Dendritic cell treated with granulocyte-macrophage colony-stimulating factor and Interleukin-4, amounts not matched to agents 40 ng/mL and 50 ng/mL, for 4 days (primary cell): ENCODE measurements around the gene DPM3.
"Not testable (repeated sequence)": the region's sequence is repeated elsewhere in the genome, so short reads cannot be mapped to it uniquely, and the experiment has no call there.

Experiments used
- H3K27ac Mint-ChIP-seq: one replicate; pipeline ENCODE4 v1.8.0; 2022; ENCODE audit warnings: mild to moderate bottlenecking, mixed read lengths
- H3K27me3 Mint-ChIP-seq: one replicate; pipeline ENCODE4 v1.8.0; 2022; ENCODE audit warnings: mild to moderate bottlenecking, mixed read lengths
- H3K36me3 Mint-ChIP-seq: one replicate; pipeline ENCODE4 v1.8.0; 2022; ENCODE audit warnings: low read depth, mixed read lengths
- H3K4me1 Mint-ChIP-seq: one replicate; pipeline ENCODE4 v1.8.0; 2022; ENCODE audit warnings: low read depth, mixed read lengths
- H3K4me3 Mint-ChIP-seq: one replicate; pipeline ENCODE4 v1.8.0; 2022; ENCODE audit warnings: mild to moderate bottlenecking, moderate library complexity, mixed read lengths
- H3K9me3 Mint-ChIP-seq: one replicate; pipeline ENCODE4 v1.8.0; 2022; ENCODE audit warnings: mixed read lengths
- intact Hi-C: fragments of 100-400 bp; cut with micrococcal nuclease; formaldehyde crosslinking; loops from one replicate; pipeline ENCODE4 v1.15.0; 2022

DPM3 gene

GRCh38 chr1:155171836-155172731 is 31.8 kb upstream of the DPM3 start:
- H3K36me3 Mint-ChIP-seq, result peaks cover 46% of the 10 kb centered on the region
- no peaks in the 10 kb centered on the region for H3K9me3 Mint-ChIP-seq
- peak overlapping the region; percentile 96 for H3K4me3 Mint-ChIP-seq
- H3K4me1 Mint-ChIP-seq, result peaks cover 57% of the 10 kb centered on the region
- H3K27me3 Mint-ChIP-seq, result peaks cover 28% of the 10 kb centered on the region
- H3K27ac Mint-ChIP-seq, result peak overlapping the region; percentile 97
- intact Hi-C loops, result no loop called here

DNA sequence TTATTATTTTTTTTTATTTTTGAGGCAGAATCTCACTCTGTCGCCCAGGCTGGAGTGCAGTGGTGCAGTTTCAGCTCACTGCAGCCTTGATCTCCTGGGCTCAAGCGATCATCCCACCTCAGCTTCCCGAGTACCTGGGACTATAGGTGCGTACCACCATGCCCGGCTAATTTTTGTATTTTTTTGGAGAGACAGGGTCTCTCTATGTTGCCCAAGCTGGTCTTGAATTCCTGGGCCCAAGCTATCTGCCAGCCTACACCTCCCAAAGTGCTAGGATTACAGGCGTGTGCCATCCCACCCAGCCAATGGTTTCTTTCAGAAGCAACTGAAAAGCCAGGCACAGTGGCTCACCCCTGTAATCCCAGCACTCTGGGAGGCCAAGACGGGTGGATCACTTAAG is 30.5 kb upstream of the DPM3 start:
- Mint-ChIP-seq H3K27me3 (peaks cover 41% of the 10 kb centered on the region), H3K4me1 (peaks cover 55% of the 10 kb centered on the region), H3K9me3 (no peaks in the 10 kb centered on the region), H3K36me3 (peaks cover 46% of the 10 kb centered on the region), H3K4me3 (no peak overlapping the region), H3K27ac (no peak overlapping the region)
- intact Hi-C loops, result no loop called here

DNA sequence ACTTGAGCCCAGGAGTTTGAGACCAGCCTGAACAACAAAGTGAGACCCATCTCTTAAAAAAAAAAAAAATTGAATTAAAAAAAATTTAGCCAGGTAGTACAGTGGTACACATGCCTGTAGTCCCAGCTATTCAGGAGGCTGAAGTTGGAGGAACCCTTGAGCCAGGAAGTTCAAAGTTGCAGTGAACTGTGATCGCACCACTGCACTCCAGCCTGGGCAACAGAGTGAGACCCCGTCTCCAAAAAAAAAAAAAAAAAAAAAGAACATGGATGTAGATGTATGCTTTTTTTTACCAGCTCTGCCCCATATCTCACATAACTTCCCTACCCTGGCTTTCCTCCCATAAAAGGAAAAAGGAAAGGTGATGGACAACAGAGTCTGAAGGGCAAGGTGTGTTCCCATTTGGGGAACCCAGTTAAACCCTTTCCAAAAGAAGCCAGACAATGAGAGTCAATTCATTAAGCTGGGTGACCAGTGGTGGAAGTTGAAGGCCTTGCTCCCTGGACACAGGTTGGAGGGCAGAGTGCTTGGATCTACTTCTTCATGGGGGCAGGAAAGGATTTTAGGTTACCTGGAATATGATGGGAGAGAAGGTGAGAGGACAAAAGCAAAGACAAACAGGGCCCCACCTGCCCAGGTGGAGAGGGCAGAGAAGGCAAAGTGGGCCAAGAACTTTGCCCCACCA is 29.9 kb upstream of the DPM3 start:
- Mint-ChIP-seq H3K9me3 (no peaks in the 10 kb centered on the region), H3K27ac (no peak overlapping the region), H3K4me1 (peaks cover 49% of the 10 kb centered on the region), H3K4me3 (no peak overlapping the region), H3K36me3 (peaks cover 46% of the 10 kb centered on the region), H3K27me3 (peaks cover 40% of the 10 kb centered on the region)
- intact Hi-C loops, result no loop called here

DNA sequence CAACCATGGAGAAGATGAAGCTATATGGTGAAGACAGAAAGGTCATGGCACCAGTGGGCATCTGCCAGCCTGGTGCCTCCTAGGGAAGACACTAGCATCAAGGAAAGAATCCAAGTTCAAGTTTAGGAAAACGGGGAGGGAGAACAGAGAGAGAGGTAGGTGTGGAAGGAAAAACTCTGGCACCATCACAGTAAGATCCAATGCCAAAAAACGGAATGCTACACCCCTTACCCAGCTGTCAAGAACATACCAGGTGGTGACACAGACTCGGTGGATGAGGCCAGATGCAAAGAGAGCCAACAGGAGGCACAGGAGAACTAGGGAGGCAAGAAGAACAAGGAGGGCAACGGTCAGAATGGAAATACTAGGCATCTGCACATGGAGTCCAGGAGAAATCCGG is 29.2 kb upstream of the DPM3 start:
- Mint-ChIP-seq H3K9me3 (no peaks in the 10 kb centered on the region), H3K27ac (no peak overlapping the region), H3K36me3 (peaks cover 46% of the 10 kb centered on the region), H3K27me3 (peaks cover 34% of the 10 kb centered on the region), H3K4me1 (peaks cover 42% of the 10 kb centered on the region), H3K4me3 (no peak overlapping the region)
- intact Hi-C loops, result loop anchor here (5.0 kb wide), 1 partner anchor 42 kb away; the partner anchor contains the start of gene EFNA1

DNA sequence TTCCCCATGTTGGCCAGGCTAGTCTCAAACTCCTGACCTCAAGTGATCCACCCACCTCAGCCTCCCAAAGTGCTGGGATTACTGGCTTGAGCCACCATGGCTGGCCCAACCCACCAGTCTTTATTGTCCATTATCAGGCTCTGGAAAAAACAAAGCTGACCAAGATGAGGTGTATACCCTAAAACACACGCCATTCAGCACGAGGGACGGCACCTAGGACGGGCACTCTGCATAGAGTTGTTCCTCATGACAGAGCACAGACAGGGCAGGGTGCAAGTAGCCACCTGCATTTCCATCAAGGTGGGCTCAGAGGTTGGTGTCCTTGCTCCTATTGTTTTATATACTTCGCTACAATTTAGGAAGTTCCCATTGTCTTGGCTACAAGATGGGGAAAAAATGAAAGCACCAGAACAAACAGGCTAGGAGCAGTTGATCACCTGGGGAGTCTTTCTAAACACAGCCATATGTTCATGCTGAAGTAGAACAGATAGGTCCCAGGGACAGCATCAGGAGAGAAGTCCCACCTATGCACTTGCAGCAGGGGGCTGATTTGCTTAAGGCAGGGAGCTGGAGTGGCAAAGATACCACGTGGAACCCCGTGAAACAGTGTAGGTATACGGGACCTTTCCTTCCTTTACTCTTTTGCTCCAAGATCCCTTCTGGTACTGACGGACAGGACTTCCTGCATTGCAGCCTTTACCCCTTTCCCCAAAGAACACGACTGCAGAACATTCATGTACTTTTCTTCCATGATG is 28.3 kb upstream of the DPM3 start:
- intact Hi-C loops, result loop anchor here (5.0 kb wide), 1 partner anchor 41 kb away; the partner anchor contains the start of gene EFNA1
- Mint-ChIP-seq H3K4me3 (no peak overlapping the region), H3K27me3 (peaks cover 30% of the 10 kb centered on the region), H3K4me1 (peaks cover 33% of the 10 kb centered on the region), H3K9me3 (no peaks in the 10 kb centered on the region), H3K36me3 (peaks cover 46% of the 10 kb centered on the region), H3K27ac (no peak overlapping the region)

GRCh38 chr1:155168105-155168445 is 27.7 kb upstream of the DPM3 start:
- not testable (repeated sequence) for H3K4me3 Mint-ChIP-seq, H3K27ac Mint-ChIP-seq, H3K9me3 Mint-ChIP-seq
- intact Hi-C loops, result loop anchor here (5.0 kb wide), 1 partner anchor 41 kb away; the partner anchor contains the start of gene EFNA1
- peaks cover 43% of the 10 kb centered on the region for H3K36me3 Mint-ChIP-seq
- H3K4me1 Mint-ChIP-seq, result peaks cover 27% of the 10 kb centered on the region
- H3K27me3 Mint-ChIP-seq, result peaks cover 26% of the 10 kb centered on the region

DNA sequence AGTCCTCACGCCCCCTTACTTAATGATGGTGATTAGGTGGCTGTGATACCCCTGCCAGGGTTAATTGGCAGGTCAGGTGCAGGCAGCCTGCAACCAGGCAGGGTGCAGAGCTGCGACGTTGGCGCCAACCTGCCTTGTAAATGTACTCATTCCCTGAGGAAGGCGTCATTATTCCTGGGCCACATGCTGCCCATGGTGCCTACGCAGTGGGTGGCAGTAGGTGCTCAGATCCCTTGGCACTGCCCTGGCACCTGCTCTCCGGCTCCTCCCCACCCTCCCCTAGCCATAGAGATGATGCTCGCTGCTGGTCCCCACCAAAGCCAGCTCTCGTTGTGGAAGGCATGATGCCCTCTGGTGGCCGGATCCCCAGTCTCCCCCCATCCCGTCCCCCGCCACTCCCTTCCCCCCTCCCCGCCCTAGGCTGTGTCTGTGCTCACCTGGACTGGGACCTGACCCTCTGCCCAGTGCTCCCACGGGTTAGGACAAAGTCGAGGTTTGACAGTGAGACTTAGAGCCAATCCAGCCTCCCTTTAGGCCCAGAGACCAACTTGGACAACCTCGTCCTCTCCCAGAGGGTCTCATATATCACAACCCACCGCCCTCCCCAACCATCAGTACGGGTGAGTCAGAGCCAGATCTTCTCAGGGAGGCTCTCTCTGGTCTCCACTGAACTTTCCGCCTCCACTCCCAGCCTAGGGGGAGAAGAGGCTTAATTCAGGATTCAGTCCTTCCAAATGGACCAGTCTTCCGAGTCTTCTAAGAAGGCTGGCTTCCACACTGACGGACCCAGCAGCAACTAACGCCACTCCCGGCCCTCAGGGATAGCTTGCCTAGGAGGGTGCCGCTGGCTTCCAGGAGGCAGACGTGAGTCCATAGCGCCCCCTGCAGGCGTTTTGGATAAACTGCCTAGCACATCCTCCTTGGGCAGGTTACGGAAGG is 27.1 kb upstream of the DPM3 start:
- H3K9me3 Mint-ChIP-seq, result no peaks in the 10 kb centered on the region
- H3K27me3 Mint-ChIP-seq, result peaks cover 26% of the 10 kb centered on the region
- peak overlapping the region; percentile 26 for H3K27ac Mint-ChIP-seq

DNA sequence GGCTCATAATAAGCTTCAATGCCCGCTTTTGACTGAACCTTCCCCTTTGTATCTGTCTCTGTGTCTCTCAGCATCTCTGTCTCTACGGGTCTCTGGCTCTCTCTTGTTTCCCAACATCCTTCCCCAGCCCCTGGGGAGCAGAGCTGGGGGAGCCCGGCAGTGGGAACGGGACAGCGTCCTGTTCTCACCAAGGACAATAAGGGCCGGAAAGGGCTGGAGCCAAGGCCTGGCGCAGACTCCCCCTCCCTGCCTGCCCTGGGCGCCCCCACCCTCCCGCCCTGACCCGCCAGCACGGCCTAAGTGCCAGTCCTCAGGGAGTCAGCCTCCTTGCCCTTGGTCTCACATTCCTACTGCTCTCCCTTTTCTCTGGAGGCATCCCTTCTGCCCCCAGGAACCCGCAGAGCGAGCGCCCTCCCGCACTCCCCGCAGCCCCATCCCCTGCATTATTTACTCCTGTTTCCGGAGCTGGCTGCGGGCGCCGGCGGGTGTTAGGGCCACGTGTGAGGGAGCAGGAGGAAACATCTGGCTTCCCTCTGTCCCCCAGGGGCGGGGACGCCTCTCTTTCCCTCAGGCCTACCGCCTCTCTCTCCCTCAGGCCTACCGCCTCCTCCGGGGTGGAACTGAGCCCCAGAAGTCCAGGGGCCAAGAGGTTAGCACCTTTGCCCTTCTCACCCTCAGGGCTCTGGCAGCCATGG is 26.3 kb upstream of the DPM3 start:
- intact Hi-C loops, result loop anchor here (1.0 to 5.0 kb wide), 2 partner anchors 39 to 75 kb away; partner anchors contain the start of gene EFNA1
- H3K27me3 Mint-ChIP-seq, result peaks cover 26% of the 10 kb centered on the region
- peaks cover 32% of the 10 kb centered on the region for H3K36me3 Mint-ChIP-seq
- H3K9me3 Mint-ChIP-seq, result no peaks in the 10 kb centered on the region
- peaks cover 19% of the 10 kb centered on the region for H3K4me1 Mint-ChIP-seq
- no peak overlapping the region for H3K4me3 Mint-ChIP-seq
- H3K27ac Mint-ChIP-seq, result peak overlapping the region; percentile 26

More for the DNA sequence above, 27.1 kb upstream of the DPM3 start:
- intact Hi-C loops, result loop anchor here (1.0 to 5.0 kb wide), 2 partner anchors 40 to 76 kb away; partner anchors contain the start of gene EFNA1
- peaks cover 36% of the 10 kb centered on the region for H3K36me3 Mint-ChIP-seq
- peaks cover 25% of the 10 kb centered on the region for H3K4me1 Mint-ChIP-seq
- peak overlapping the region; percentile 17 for H3K4me3 Mint-ChIP-seq

GRCh38 chr1:155166051-155166470 is 25.7 kb upstream of the DPM3 start:
- H3K4me1 Mint-ChIP-seq, result peaks cover 19% of the 10 kb centered on the region
- no peaks in the 10 kb centered on the region for H3K9me3 Mint-ChIP-seq
- peaks cover 26% of the 10 kb centered on the region for H3K27me3 Mint-ChIP-seq
- H3K27ac Mint-ChIP-seq, result no peak overlapping the region
- H3K36me3 Mint-ChIP-seq, result peaks cover 26% of the 10 kb centered on the region
- intact Hi-C loops, result loop anchor here (5.0 kb wide), 1 partner anchor 39 kb away; the partner anchor contains the start of gene EFNA1
- no peak overlapping the region for H3K4me3 Mint-ChIP-seq

- H3K4me1 Mint-ChIP-seq, result peaks cover 25% of the 10 kb centered on the region
- intact Hi-C loops, result loop anchor here (5.0 kb wide), 1 partner anchor 37 kb away; the partner anchor contains the start of gene EFNA1
- H3K36me3 Mint-ChIP-seq, result peaks cover 12% of the 10 kb centered on the region
- peaks cover 31% of the 10 kb centered on the region for H3K27me3 Mint-ChIP-seq
- H3K27ac Mint-ChIP-seq, H3K4me3 Mint-ChIP-seq, H3K9me3 Mint-ChIP-seq: not testable (repeated sequence)
Observed at GRCh38 chr1:155164625-155165024, 24.3 kb upstream of the DPM3 start.

DNA sequence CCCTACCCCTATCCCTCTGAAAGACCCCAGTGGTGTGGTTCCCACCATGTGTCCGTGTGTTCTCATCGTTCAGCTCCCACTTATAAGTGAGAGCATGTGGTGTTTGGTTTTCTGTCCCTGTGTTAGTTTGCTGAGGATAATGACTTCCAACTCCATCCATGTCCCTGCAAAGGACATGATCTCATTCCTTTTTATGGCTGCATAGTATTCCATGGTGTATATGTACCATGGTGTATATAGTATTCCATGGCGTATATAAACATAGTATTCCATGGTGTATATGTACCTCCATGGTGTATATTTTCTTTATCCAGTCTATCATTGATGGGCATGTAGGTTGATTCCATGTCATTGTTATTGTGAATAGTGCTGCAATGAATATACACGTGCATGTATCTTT is 23.5 kb upstream of the DPM3 start:
- H3K4me1 Mint-ChIP-seq, result peaks cover 25% of the 10 kb centered on the region

DNA sequence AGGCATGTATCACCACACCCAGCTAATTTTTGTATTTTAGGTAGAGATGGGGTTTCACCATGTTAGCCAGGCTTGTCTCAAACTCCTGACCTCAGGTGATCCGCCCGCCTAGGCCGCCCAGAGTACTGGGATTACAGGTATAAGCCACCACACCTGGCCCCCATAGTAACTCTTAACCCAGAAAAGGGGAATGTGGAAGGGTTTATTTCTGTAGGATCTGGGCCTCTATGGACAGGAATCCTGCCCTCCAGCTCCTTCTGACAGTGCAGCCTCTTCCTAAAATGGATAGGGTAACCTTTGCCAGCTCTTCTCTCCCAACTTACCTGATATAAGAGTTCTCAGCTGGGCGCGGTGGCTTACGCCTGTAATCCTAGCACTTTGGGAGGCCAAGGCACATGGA is 22.3 kb upstream of the DPM3 start:
- Mint-ChIP-seq H3K4me1 (peaks cover 22% of the 10 kb centered on the region), H3K27me3 (peaks cover 29% of the 10 kb centered on the region)
- H3K27ac Mint-ChIP-seq, H3K9me3 Mint-ChIP-seq, intact Hi-C loops, H3K4me3 Mint-ChIP-seq, H3K36me3 Mint-ChIP-seq: not testable (repeated sequence)

More for the DNA sequence above, 23.5 kb upstream of the DPM3 start:
- intact Hi-C loops, H3K4me3 Mint-ChIP-seq, H3K36me3 Mint-ChIP-seq, H3K9me3 Mint-ChIP-seq, H3K27ac Mint-ChIP-seq: not testable (repeated sequence)
- peaks cover 33% of the 10 kb centered on the region for H3K27me3 Mint-ChIP-seq
